GM21423 (cell line): ENCODE measurements around the gene EPAS1.
A peak's percentile ranks its signal among the peaks of the same experiment; 100 is the strongest.

Experiments used
- ATAC-seq: cut with Tn5 transposase; IDR thresholded peaks from one replicate; pipeline ENCODE4 v1.9.1; 2021; ENCODE audit warnings: mild to moderate bottlenecking, moderate library complexity; ENCODE audit not compliant: unreplicated experiment

Gene EPAS1

DNA sequence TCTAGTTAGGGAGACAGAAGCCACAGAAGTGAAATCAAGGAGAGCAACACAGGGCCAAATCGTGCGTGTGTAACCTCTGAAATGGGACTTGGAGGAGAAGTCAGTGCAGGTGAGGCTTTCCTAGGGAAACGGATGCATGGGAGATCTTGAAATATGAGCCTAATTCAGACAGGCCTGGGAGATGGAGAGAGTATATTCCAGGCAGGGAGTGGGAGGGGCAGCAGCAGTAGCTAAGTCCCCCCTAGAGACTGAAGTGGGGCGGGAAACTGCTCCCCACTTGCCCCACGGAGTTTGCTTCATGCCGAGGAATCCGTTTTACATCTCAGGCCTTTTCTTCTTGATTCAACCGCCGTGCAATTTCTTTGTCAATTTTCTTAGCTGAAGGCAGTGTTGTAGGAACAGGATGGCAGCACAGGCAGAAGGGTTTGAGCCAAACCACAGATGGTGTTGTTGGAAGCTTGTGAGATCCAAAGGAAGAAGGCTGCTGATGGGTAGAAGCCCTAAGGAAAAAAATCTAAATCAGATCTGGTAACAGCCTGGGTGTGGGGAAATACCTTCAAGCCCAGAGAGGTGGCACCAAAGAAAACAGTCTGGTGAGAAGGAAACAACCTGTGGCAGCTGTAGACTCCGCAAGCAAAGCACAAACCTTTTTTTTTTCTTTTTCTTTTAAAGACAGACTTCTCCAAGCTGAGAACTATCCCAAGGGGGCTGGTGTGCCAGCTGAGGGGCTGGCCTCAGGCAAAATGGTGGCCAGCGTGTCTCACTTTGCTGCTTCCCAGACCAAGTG is 40.2 kb downstream of the EPAS1 start:
- no peak for ATAC-seq

DNA sequence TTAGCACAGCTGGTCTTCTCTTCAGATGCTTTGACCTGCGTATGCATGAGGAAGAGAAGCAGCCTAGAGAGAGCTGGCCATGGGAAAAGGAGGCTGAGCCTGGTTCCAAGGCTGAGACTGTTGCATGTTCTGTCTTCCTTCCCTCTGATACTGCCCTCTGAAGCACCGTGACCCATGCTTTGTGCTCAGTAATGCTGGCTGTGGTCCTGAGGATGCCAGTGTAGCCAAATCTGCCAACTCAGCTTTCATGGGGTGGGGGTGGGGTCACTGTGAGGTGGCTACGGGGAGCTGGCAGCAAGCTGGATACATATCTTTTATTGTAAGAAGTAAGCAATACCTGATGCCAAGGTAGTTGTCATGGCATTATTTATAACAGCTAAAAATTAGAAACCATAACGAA is 41.5 kb downstream of the EPAS1 start:
- ATAC-seq, result no peak

DNA sequence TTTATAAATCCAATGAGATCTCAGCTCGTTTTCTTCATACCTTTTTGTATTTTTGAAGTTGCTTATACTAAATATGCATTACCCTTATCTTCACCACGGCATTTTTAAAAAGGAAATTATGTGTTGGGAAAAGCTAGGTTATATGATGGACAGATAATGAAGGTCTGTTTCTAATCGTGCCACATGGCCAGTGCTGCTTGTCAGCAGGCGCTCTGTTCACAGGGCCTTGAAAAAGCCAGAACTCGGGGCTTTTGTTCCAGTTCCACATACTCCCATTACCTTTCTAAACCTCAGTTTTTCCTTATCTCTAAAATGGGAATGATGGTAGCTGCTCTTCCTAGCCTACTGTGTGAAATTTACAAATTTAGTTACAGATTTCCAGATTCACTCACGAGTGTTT is 42.0 kb downstream of the EPAS1 start:
- ATAC-seq, result no peak

DNA sequence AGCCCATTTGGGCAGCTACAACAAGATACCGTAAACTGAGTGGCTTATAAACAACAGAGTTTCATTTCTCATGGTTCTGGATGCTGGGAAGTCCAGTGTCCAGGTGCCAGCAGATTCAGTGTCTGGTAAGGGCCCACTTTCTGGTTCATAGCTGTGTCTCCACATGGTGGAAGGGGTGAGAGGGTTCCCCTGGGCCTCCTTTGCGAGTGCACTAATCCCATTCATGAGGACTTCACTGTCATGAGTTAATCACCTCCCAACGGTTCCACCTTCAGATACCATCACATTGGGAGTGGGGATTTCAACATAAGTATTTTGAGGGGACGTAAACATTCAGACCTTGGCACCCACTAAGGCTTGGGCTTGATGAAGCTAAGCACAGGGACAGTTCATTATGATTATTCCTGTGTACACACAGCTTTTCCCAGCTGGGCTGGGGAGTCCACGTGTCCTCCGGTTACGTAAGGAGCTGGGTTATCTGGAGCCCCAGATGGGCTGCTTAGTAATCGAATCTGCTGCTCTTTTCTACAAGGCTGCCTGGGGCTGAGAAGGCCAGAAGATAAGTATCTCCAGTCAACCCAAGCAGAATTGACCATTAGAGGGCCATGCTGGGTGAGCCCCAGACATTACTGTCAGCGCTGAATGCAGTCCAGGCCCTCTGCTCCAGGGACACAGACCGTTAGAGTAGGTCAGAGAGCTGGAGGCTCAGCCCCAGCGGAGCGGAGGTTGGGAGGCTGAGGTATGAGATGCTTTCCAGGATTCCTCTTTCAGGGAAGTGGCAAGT is 42.7 kb downstream of the EPAS1 start:
- no peak for ATAC-seq

DNA sequence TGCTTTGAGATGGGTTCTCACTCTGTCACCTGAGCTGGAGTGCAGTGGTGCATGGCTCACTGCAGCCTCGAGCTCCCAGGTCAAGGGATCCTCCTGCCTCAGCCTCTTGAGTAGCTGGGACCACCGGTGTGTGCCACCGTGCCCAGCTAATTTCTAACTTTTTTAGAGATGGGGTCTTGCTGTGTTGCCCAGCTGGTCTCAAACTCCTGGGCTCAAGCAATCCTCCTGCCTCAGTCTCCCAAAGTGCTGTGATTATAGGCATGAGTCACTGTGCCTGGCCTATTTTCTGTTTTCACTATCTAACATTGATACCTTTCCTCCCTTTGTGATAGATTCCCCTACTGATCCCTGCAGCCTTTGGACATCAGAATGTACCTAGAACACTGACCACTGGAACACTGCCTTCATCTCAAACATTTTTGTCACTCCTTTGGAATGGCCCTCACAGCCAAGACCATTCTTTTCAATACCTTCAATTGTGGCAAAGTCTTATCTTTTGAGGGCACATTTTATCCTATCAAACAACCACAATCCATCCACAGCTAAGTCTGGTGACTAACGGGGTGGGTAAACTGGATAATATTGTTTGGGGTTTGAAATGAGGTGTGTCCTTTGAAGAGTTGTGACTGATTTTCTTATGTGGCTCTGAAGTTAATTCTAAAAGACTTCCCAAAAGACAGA is 43.7 kb downstream of the EPAS1 start:
- no peak for ATAC-seq

DNA sequence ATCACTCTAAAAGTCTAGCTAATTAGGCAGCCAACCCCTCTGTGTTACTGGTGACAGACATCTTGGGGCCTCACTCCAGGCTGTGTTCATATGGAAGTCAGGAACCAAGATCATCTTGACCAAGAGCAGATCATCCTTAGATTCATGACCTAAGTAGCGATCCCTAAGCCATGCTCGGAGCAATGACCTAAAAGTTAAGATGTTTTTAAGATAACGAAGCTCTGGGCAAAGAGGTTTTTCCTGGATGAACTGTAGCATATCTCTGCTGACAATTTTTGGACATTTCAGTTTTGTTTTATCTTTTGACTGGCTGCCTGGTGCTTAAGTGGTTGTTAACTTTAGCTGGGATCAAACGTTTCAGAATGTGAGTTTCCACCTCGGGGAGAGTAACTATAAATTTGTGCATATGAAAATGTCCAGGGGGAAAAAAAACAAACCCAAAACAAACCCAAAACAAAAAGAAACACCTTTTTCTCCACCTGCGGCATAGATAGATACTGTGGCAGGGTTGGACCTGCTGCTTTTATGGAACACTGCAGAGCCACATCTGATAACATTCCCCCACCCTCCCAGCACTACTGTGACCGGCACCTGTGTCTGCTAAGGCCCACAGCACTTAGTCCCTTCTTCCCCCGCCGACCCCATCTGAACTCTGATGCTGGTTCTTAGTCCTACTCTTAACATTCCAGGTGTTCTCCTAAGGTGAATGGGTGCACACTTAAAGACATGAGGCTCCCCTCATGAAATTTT is 45.5 kb downstream of the EPAS1 start:
- ATAC-seq, result no peak

DNA sequence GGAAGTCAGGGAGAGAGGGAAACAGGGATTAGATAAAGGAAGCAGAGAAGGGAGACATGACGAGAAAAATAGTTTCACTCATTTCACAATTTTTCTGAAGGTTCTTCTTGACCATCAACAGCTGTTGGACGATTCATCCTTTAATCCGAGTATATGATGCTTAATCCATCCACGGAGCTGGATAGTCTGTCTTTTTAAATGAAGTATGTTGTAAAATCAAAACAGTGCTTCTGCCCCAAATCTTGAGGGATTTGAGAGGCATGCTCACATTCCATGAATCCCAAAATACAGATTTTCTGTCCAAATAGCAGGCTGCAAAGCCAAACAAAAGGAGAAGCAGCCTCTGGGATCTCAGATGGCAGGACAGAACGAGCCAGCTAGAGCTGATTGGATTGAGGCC is 47.5 kb downstream of the EPAS1 start:
- no peak for ATAC-seq

DNA sequence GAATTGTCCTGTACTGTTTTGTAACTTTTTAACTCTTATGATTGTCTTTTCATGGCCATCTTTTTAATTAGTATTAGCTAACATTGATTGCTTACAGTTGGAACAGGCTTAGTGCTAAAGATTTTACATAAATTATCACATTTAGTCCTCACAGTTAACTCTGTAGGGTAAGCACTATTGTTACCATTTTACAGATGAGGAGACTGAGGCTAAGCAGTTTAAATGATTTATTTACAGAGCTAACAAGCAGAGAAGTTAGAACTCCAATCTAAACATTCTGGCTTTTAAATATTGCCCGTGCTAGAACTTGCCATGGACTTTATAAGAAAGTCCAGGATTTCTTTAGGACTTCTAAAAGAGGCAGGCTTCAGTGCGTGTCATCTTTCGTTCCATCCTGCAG is 48.6 kb downstream of the EPAS1 start:
- no peak for ATAC-seq

DNA sequence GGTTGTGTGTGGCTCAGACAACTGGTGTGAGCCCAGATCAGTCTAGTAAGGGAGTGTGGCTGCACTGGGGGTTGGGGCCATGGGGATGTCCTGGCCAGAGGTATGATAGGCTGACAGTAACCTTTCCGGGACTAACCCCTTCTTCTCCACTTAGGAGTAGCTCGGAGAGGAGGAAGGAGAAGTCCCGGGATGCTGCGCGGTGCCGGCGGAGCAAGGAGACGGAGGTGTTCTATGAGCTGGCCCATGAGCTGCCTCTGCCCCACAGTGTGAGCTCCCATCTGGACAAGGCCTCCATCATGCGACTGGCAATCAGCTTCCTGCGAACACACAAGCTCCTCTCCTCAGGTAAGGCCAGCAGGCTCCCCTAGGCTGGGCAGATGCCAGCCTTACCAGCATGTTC is 49.5 kb downstream of the EPAS1 start:
- no peak for ATAC-seq

DNA sequence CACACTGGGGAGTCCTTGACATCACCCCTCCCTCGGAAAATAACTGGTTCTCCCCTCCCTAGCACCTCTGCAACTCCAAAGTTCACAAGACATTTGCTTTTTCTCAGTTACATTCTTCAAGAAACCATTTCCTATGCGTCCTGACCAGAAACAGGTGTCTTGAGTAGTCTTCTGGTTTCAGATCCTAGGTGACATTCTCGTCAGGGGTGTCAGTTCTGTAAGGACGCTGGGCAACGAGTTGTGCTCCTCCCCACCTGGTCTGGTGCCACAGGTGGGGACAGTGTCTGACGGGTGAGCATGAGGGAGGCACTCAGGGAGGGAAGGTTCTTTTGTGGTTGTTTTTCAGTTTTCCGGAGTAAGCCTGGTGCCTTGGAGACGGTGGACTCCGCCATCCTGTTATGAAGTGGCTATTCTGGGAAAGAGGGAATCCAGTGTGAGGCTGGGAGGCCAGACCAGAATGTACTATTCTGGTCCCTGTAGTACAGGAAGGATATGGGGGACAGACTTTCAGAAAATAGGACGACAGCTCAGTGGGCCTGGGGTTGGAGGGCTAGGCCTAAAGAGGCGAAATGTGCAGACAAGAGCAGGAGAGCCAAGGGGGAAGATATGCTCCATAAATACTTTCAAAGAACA is 50.6 kb downstream of the EPAS1 start:
- ATAC-seq, result peak; percentile 66

DNA sequence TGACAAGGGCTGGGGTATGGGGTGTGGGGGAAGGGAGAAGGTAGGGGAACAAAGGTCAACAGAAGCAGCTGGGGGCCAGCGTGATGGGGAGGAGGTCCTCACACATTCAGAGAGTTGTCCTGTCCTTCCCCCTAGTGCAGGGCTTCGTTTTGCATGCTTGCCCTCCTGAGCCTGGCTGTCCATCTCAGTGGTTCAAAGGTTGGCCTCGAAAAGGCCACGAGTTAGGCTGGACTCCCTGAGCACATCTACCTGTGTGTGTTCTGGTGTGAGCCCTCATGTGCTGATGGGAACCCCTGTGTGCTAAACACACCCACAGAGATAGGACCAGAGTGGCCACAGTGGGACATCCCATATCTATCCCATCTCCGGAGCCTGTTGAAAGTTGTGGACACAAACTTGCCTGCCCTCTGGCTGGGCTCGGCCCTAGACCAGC is 51.9 kb downstream of the EPAS1 start:
- ATAC-seq, result no peak

DNA sequence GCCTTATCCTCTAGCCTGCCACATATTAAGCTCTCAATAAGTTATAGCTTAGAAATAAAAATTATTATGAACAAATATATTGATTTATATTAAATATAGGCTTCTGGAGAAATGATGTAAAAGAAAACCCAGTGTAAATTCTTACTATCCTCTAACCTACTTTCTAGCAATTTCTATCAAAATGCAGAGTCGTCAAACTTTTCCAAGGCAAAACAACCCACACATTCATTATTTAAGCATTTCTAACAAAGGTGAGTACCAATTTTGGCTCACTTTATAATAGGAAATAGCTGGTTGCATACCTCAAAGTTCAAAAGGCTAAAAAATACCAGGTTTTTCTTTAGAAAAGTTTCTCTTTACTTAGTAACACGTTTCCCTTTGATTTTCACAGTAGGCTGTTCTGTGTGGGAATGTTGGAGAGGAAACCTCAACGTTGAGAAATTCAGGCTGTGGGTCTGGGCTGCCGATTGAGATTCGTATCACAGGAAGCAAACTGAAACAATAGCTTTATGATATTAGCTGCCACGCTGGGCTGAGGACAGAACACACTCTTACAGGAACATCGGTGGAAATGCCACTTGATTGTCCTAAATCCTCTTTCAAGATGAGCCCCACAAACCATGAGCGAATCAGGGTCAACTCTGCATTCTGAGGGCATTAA is 53.0 kb downstream of the EPAS1 start:
- ATAC-seq, result no peak

DNA sequence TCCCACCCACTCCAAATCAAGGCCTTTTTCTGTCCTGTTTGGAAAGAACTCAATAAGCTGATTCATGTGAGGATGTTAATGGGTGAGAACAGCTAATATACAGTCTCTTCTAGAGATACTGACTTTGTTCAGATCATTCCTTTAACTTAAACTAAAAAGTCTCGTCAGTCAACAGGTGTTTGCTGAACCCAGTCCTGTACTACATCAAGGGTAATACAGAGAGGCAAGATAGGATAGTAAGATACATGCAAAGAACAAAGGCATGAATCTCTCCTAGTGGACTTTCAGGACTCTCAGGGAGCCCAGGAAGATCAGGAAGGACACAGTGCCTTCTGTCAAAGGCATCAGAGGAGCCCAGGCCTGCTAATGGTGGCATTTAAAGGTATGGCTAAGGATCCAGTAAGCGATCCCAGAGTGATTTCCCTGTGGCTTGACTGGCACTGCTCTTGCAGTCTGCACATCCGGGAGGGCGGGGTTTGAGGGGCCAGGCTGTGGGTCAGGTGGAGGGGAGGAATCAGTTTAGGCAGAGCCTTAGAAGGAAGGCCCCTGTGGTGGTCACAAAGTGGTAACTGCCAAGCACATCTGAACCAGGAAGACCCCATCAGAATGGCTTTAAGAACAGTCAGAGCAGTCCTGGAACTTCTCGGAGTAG is 54.0 kb downstream of the EPAS1 start:
- no peak for ATAC-seq

DNA sequence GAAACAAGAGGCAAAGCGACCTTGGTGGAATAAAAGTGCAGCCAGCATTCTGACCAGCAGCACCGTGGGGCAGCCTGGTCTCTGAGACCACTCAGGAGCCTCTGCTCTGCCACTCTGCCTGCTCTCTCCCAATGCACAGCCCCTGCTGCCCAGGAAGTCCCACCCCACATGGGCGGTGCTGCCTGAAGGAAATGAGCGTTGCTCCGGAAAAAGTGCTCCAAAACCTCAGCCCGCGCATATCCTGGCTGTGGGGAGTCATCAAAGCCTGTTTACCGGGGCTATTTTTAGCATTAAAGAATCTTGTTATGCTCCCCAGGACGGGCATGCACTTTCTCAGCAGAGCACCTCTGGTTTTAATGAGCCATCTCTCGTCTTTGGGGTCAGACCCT is 54.5 kb downstream of the EPAS1 start:
- ATAC-seq, result no peak

DNA sequence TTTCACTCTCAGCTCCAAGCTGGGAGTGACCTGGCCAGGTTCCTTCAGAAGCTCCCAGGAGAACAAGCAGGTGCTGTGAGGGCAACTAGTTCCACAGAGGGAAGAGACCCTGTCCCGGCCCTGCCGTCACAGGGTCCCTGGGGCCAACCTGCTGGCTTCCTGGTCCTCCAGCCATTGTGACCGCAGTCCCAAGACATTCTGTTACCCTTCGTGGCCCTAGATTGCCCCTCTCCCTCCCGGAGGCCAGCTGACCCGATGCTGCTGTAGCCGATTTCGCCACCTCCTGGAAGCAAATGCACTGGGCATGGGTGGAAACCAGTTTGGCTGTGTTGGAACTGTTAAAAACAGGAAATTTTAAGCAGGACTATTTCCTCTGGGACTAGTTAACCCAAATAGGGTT is 55.4 kb downstream of the EPAS1 start:
- ATAC-seq, result no peak

DNA sequence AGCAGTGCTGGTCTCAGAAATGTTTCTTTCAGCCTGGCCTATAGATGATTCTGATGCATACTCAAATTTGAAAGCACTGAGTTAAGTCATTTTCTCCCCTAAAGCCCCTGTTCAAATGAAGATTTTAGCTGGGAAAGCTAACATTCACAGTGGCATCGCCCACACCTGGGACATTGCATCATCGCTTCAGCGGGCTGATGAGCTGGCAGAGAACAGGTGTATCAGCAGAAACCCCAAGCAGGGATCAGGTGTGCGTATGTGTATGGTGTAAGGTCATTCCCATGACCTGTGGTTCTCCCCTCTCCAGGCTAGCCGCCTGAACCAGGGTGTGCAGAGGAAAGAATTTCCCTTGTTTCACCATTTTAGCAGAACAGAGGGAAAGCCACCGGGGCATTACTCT is 56.3 kb downstream of the EPAS1 start:
- ATAC-seq, result no peak

DNA sequence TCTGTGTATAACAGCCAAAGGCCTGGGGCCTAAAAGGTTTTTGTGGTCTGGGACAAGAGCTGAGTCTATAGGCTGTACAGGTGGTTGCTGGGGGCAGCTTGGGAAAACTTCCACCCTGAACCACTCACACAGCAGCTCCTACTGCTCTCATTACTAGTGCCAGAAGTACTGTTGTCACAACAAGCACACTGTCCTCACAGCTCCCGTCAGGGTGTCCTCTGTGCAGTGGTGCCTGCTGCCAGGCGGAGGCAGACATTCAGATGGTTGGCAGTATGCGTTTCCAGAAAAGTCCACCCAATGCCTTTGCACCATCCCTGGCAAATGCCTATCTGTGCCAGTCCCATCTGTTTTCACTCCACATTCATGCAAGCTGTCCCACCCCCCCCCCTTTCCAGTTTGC is 58.5 kb downstream of the EPAS1 start:
- ATAC-seq, result no peak

DNA sequence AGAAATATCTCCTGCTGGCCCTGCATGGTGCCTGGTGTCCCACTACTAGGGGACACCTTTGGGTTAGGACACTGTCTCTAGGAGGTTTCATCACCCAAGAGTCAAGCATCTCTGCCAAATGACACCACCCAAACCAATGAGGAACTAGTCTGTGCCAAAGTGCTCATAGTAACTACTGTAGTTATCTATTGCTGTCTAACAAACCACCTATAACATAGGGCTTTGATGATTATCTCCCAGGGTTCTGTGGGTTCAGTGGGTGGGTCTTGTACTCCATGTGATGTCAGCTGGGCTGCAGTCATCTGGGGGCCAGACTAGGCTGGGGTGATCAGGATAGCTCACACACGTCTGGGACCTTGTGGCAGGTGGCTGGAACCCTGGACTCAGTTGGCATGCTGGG is 59.8 kb downstream of the EPAS1 start:
- no peak for ATAC-seq

DNA sequence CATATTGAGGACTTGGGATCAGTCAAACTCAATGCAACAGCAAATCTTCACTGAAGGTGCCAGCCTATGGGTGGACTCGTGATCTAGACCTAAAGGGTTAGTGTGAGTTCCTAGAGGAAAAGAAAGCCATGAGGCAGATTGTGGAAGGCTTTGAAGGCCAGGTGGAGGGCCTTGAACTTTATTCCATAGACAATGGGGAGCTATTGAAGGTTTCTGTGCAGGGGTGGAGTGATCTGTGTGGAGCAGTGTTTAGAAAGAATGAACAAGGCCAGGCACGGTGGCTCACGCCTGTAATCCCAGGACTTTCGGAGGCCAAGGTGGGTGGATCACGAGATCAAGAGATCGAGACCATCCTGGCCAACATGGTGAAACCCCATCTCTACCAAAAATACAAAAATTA is 61.5 kb downstream of the EPAS1 start:
- ATAC-seq, result no peak

DNA sequence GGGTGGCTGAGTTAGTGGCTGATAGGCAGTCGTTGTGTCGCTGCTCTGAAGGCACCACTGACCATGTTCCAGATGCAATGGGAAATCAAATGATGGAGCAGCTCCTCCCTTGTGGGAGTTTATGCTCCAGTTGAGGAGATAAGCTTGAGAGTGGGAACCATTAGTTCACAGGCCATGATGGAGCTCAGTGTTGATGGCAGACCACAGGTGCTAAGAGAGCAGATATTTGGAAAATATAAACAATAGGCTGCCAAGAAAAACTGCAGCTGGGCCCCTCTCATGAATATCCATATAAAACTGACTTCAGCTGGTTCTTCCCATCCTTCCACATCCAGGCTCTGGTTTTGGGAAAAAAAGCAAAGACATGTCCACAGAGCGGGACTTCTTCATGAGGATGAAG is 63.1 kb downstream of the EPAS1 start:
- no peak for ATAC-seq
